ENCODE measurements around the gene OBSCN.

OBSCN gene

GRCh38 chr1:228309326-228310067, 101.7 kb downstream of the OBSCN start:
- DNase-seq (ENCODE audit: low spot score) = no peak

- DNase-seq (ENCODE audit: low spot score) = no peak
These were observed 102.4 kb downstream of the OBSCN start for GRCh38 chr1:228310162-228310792.

DNA sequence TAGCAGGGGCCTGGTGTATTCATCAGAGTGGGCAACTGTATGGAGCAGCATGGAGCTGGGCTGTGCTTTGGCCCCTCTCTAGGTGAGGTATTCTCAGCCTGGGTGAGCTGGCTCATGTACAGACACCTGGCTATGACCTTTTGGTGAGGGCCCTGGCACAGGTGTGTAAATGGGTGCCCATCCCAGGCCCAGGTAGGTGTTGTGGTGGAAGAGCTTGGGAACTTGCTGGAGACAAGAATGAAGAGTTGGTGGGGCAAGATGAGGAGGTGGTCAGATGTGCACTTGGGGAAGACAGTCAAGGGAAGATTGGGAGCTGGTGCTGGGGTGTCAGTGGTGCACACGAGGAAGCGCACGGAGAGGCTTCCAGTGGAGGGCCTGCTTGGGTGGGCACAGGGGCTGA, 103.2 kb downstream of the OBSCN start:
- no peak for DNase-seq (ENCODE audit: low spot score)

- DNase-seq (ENCODE audit: low spot score) = no peak
These were observed 104.4 kb downstream of the OBSCN start for GRCh38 chr1:228312136-228312764.

- no peak for DNase-seq (ENCODE audit: low spot score)
These were observed 105.9 kb downstream of the OBSCN start for GRCh38 chr1:228313536-228314277.

- DNase-seq (ENCODE audit: low spot score) = no peak
These were observed 106.4 kb downstream of the OBSCN start for GRCh38 chr1:228314315-228314657.

GRCh38 chr1:228314658-228315483, 107.0 kb downstream of the OBSCN start:
- DNase-seq (ENCODE audit: low spot score) = no peak

DNA sequence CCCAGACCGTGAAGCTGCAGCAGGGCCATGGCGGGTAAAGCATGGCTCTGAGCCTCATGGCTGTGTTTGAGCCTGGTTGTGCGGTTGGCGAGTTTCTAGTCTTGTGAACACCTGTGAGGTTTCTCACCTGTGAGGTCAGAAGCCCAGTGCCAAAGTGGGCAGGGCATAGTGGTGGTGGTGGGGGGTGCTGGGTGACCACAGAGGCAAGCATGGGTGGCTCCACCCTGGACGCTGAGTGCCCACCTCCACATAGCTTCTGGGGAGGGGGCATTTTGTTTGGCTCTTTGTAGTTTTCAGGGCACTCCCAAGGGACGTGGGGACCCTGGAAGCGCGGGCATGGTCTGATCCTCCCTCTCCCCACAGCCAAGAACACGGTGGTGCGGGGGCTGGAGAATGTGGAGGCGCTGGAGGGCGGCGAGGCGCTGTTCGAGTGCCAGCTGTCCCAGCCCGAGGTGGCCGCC, 107.7 kb downstream of the OBSCN start:
- DNase-seq (ENCODE audit: low spot score) = no peak

DNA sequence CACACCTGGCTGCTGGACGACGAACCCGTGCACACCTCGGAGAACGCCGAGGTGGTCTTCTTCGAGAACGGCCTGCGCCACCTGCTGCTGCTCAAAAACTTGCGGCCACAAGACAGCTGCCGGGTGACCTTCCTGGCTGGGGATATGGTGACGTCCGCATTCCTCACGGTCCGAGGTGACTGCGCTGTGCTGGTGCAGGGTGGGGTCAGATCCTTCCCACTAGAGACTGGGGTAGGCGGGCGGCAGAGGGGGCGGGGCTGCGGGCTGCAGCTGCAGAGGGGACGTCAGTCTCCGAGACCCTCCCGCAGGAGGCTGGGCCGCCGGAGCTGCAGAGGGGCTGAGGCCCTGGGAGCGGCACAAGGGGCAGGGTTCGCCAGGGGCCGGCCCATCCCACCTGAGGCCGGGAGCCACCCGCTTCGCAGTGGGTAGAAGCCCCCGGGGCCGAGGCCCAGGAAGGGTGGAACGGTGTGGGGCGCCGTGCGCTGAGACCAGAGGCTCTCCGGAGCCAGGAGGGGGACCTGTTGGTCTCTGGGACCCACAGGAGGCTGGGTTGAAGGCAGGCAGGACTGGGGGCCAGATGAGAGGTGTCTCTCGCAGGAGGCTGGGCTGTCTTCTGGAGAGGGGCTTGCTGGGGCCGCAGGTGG, 108.2 kb downstream of the OBSCN start:
- no peak for DNase-seq (ENCODE audit: low spot score)

- no peak for DNase-seq (ENCODE audit: low spot score)
These were observed 108.9 kb downstream of the OBSCN start for GRCh38 chr1:228316589-228317387.

GRCh38 chr1:228317411-228317828, 109.6 kb downstream of the OBSCN start:
- no peak for DNase-seq (ENCODE audit: low spot score)

DNA sequence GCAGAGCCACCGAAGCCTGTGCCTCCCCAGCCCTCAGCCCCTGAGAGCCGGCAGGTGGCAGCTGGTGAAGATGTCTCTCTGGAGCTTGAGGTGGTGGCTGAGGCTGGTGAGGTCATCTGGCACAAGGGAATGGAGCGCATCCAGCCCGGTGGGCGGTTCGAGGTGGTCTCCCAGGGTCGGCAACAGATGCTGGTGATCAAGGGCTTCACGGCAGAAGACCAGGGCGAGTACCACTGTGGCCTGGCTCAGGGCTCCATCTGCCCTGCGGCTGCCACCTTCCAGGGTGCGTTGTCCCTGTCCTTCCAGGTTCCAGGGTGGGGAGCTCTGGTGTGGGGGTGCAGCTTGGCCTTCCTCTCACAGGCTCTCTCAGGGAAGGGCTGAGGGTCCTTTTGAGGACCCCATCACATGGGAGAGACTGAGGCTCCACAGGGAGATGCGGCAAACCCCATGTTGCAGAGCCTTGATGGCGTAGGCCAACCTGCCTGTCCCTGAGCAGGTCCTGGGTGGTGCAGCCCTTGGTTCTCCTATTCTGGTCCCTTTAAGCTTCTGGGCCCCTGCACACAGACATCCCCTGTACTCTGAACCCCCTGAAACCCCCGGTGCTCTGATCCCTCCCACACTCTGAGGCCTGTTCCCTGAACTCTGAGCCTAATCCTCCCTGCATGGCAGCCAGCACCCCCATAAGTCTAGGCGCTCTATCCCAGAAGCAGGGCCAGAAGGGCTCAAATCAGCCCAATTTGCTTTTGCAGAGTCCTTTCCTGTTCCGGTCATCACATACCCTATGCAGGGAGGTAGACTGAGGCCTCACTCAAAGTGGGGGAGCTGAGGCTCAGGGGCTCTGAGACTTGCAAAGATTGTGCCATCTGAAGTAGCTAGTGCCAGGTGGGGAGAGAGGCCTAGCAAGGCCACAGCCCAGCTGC, 110.3 kb downstream of the OBSCN start:
- DNase-seq (ENCODE audit: low spot score) = no peak

DNA sequence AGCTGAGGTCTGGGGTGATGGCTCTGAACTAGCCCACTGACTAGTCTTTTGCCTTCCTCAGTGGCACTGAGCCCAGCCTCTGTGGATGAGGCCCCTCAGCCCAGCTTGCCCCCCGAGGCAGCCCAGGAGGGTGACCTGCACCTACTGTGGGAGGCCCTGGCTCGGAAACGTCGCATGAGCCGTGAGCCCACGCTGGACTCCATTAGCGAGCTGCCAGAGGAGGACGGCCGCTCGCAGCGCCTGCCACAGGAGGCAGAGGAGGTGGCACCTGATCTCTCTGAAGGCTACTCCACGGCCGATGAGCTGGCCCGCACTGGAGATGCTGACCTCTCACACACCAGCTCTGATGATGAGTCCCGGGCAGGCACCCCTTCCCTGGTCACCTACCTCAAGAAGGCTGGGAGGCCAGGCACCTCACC, 111.0 kb downstream of the OBSCN start:
- DNase-seq (ENCODE audit: low spot score) = no peak

GRCh38 chr1:228319352-228320088, 111.7 kb downstream of the OBSCN start:
- no peak for DNase-seq (ENCODE audit: low spot score)

DNA sequence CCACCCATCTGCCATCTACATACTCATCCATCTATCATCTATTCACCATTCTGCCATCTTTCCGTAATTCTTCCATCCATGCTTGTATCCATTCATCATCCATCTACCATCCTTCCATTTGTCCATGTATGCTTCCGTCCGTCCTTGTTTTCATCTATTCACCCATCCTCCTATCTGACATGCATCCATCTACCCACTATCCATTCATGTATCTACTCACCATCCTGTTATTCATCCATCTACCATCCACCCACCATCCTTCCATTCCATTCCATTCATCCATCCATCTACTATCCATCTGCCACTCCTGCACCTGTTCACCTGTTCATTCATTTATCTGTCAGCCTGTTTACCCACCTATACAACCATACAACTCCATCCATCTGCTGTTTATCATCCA, 112.5 kb downstream of the OBSCN start:
- no peak for DNase-seq (ENCODE audit: low spot score)

- DNase-seq (ENCODE audit: low spot score) = no peak
These were observed 113.6 kb downstream of the OBSCN start for GRCh38 chr1:228321435-228321834.

DNA sequence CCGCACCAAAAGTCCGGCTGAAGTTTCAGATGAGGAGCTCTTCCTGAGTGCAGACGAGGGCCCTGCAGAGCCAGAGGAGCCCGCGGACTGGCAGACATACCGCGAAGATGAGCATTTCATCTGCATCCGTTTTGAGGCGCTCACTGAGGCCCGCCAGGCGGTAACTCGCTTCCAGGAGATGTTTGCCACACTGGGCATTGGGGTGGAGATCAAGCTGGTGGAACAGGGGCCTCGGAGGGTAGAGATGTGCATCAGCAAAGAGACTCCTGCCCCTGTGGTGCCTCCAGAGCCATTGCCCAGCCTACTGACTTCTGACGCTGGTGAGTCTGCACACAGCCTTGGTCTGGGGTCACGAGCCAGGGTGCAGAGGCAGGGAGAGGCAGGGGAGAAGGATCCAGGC, 114.1 kb downstream of the OBSCN start:
- no peak for DNase-seq (ENCODE audit: low spot score)

DNA sequence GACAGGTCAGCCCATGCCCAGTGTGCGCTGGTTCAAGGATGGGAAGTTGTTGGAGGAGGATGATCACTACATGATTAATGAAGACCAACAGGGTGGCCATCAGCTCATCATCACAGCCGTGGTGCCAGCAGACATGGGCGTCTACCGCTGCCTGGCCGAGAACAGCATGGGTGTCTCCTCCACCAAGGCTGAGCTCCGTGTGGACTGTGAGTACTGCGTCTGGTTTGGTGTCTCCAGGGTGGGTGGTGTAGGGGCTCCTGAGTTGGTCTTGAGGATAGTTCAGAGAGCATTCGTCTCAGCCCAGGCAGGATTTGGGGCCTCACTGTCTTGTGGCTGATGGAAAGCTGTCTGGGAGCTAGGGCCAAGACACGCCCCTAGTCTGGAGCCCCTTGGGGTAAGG, 115.6 kb downstream of the OBSCN start:
- no peak for DNase-seq (ENCODE audit: low spot score)

DNA sequence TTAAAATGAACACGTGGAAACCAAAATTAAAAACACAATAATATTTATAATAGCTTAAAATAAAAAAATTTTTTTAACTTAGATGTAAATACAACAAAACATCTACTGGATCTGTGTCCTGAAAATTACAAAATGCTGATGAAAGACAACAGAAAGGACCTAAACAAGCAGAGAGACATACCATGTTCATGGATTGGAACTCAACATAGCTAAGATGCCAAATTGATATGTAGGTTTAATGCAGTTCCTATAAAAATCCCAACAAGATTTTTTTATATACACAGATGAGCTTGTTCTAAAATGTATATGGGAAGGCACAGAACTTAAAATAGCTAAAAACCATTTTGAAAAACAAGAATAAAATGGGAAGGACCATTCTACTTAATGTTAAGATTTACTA, 117.4 kb downstream of the OBSCN start:
- DNase-seq (ENCODE audit: low spot score) = no peak
